ENCODE data around the gene GSTO2. TPM values are rescaled to one million over a fixed set of nuclear protein-coding genes. Genes with fewer than 3 reads are reported as not detected.

GSTO2 gene
- total and polyA plus RNA-seq, 2 experiments from 2014 or later = 30.7 to 49.8 TPM

DNA sequence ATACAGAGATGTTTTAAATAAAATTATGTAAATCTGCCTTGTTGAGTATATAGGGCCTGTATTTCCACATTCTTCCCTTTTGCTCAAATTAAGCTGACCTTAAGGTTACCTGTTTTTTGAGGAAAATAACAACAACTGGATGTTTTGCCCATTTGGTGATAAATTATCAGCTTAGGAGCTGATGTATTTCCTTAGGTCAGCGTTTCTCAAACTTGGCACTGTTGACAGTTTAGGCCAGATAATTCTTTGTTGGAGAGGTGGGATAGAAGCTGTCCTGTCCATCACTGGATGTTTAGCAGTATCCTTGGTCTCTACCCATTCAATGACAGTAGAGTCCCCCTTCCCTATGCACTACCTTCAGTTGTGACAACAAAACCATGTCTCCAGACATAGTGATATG, 7.2 kb downstream of the GSTO2 start:
- H3K27me3 ChIP-seq (ENCODE audit: insufficient read depth) = 0 out of 2 replicates have a peak, but pooled peaks cover 8% of the 10 kb centered on the region
- TF ChIP-seq ETS1 (IDR thresholded peaks at IDR 0.05) (no peak), CREB1 (CRISPR knock-in tag; IDR thresholded peaks at IDR 0.05; ENCODE audit: low read depth) (no peak), NANOG (IDR thresholded peaks at IDR 0.05; ENCODE audit: borderline replicate concordance) (no peak), POLR2AphosphoS5 (IDR thresholded peaks at IDR 0.05; ENCODE audit: low read depth) (no peak), JUNB (IDR thresholded peaks at IDR 0.05; ENCODE audit: unreplicated experiment) (no peak), EZH2phosphoT487 (IDR thresholded peaks at IDR 0.05; ENCODE audit: unreplicated experiment) (no peak), EZH2 (IDR thresholded peaks at IDR 0.05; ENCODE audit: low read depth, unreplicated experiment) (no peak), ZNF331 (CRISPR knock-in tag; IDR thresholded peaks at IDR 0.05; ENCODE audit: low read depth) (no peak), STAT1 (IDR thresholded peaks at IDR 0.05; ENCODE audit: unreplicated experiment) (no peak), ZNF114 (CRISPR knock-in tag; IDR thresholded peaks at IDR 0.05) (no peak)
- TF ChIP-seq, protein P1, sequence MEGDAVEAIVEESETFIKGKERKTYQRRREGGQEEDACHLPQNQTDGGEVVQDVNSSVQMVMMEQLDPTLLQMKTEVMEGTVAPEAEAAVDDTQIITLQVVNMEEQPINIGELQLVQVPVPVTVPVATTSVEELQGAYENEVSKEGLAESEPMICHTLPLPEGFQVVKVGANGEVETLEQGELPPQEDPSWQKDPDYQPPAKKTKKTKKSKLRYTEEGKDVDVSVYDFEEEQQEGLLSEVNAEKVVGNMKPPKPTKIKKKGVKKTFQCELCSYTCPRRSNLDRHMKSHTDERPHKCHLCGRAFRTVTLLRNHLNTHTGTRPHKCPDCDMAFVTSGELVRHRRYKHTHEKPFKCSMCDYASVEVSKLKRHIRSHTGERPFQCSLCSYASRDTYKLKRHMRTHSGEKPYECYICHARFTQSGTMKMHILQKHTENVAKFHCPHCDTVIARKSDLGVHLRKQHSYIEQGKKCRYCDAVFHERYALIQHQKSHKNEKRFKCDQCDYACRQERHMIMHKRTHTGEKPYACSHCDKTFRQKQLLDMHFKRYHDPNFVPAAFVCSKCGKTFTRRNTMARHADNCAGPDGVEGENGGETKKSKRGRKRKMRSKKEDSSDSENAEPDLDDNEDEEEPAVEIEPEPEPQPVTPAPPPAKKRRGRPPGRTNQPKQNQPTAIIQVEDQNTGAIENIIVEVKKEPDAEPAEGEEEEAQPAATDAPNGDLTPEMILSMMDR (conservative IDR thresholded peaks at IDR 0.05; ENCODE audit: low read depth in 2 of 2) = no peak
- TF ChIP-seq, protein P2, sequence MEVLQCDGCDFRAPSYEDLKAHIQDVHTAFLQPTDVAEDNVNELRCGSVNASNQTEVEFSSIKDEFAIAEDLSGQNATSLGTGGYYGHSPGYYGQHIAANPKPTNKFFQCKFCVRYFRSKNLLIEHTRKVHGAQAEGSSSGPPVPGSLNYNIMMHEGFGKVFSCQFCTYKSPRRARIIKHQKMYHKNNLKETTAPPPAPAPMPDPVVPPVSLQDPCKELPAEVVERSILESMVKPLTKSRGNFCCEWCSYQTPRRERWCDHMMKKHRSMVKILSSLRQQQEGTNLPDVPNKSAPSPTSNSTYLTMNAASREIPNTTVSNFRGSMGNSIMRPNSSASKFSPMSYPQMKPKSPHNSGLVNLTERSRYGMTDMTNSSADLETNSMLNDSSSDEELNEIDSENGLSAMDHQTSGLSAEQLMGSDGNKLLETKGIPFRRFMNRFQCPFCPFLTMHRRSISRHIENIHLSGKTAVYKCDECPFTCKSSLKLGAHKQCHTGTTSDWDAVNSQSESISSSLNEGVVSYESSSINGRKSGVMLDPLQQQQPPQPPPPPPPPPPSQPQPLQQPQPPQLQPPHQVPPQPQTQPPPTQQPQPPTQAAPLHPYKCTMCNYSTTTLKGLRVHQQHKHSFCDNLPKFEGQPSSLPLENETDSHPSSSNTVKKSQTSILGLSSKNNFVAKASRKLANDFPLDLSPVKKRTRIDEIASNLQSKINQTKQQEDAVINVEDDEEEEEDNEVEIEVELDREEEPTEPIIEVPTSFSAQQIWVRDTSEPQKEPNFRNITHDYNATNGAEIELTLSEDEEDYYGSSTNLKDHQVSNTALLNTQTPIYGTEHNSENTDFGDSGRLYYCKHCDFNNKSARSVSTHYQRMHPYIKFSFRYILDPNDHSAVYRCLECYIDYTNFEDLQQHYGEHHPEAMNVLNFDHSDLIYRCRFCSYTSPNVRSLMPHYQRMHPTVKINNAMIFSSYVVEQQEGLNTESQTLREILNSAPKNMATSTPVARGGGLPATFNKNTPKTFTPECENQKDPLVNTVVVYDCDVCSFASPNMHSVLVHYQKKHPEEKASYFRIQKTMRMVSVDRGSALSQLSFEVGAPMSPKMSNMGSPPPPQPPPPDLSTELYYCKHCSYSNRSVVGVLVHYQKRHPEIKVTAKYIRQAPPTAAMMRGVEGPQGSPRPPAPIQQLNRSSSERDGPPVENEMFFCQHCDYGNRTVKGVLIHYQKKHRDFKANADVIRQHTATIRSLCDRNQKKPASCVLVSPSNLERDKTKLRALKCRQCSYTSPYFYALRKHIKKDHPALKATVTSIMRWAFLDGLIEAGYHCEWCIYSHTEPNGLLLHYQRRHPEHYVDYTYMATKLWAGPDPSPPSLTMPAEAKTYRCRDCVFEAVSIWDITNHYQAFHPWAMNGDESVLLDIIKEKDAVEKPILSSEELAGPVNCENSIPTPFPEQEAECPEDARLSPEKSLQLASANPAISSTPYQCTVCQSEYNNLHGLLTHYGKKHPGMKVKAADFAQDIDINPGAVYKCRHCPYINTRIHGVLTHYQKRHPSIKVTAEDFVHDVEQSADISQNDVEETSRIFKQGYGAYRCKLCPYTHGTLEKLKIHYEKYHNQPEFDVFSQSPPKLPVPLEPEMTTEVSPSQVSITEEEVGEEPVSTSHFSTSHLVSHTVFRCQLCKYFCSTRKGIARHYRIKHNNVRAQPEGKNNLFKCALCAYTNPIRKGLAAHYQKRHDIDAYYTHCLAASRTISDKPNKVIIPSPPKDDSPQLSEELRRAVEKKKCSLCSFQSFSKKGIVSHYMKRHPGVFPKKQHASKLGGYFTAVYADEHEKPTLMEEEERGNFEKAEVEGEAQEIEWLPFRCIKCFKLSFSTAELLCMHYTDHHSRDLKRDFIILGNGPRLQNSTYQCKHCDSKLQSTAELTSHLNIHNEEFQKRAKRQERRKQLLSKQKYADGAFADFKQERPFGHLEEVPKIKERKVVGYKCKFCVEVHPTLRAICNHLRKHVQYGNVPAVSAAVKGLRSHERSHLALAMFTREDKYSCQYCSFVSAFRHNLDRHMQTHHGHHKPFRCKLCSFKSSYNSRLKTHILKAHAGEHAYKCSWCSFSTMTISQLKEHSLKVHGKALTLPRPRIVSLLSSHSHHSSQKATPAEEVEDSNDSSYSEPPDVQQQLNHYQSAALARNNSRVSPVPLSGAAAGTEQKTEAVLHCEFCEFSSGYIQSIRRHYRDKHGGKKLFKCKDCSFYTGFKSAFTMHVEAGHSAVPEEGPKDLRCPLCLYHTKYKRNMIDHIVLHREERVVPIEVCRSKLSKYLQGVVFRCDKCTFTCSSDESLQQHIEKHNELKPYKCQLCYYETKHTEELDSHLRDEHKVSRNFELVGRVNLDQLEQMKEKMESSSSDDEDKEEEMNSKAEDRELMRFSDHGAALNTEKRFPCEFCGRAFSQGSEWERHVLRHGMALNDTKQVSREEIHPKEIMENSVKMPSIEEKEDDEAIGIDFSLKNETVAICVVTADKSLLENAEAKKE (CRISPR knock-in tag; IDR thresholded peaks at IDR 0.05) = no peak
- TF ChIP-seq, protein P3, sequence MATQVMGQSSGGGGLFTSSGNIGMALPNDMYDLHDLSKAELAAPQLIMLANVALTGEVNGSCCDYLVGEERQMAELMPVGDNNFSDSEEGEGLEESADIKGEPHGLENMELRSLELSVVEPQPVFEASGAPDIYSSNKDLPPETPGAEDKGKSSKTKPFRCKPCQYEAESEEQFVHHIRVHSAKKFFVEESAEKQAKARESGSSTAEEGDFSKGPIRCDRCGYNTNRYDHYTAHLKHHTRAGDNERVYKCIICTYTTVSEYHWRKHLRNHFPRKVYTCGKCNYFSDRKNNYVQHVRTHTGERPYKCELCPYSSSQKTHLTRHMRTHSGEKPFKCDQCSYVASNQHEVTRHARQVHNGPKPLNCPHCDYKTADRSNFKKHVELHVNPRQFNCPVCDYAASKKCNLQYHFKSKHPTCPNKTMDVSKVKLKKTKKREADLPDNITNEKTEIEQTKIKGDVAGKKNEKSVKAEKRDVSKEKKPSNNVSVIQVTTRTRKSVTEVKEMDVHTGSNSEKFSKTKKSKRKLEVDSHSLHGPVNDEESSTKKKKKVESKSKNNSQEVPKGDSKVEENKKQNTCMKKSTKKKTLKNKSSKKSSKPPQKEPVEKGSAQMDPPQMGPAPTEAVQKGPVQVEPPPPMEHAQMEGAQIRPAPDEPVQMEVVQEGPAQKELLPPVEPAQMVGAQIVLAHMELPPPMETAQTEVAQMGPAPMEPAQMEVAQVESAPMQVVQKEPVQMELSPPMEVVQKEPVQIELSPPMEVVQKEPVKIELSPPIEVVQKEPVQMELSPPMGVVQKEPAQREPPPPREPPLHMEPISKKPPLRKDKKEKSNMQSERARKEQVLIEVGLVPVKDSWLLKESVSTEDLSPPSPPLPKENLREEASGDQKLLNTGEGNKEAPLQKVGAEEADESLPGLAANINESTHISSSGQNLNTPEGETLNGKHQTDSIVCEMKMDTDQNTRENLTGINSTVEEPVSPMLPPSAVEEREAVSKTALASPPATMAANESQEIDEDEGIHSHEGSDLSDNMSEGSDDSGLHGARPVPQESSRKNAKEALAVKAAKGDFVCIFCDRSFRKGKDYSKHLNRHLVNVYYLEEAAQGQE (IDR thresholded peaks at IDR 0.05; ENCODE audit: unreplicated experiment) = no peak
- Mint-ChIP-seq H3K27me3 (ENCODE audit: insufficient read depth, low read depth, poor library complexity) (peaks cover 12% of the 10 kb centered on the region), H3K4me1 (peaks cover 17% of the 10 kb centered on the region; the same call in 2 of the 3 replicates), H3K9me3 (no peaks in the 10 kb centered on the region), H3K4me3 (peak overlapping the region; percentile 88; the same call in 1 of the 3 replicates), H3K36me3 (ENCODE audit: low read depth) (peaks cover 12% of the 10 kb centered on the region; the same call in 1 of the 3 replicates), H3K27ac (no peak overlapping the region)
- no peaks in the 10 kb centered on the region for H4K20me1 ChIP-seq (replicated peaks; ENCODE audit: insufficient read depth)
- no peak for ATAC-seq
- peak overlapping the region; percentile 82 for H3K4me3 ChIP-seq
- peaks cover 16% of the 10 kb centered on the region for H3K79me2 ChIP-seq (replicated peaks; ENCODE audit: insufficient read depth)
- H3K9me2 ChIP-seq (ENCODE audit: insufficient read depth) = no peaks in the 10 kb centered on the region
- H3F3A ChIP-seq (replicated peaks; ENCODE audit: low read depth) = no peaks in the 10 kb centered on the region
- H3K4me2 ChIP-seq = peak overlapping the region; percentile 90
- H3K4me1 ChIP-seq (ENCODE audit: insufficient read depth) = peaks cover 17% of the 10 kb centered on the region
- no peaks in the 10 kb centered on the region for H3K36me3 ChIP-seq (ENCODE audit: insufficient read depth)
- H2AFZ ChIP-seq = no peak overlapping the region
- no peak for DNase-seq (ENCODE audit: low spot score)
- H3K27ac ChIP-seq (ENCODE audit: low read depth) = no peak overlapping the region
